ENCODE data around the gene NDOR1.

Gene NDOR1

GRCh38 chr9:137205126-137206069 is at the start of gene NDOR1, which contains the start of gene TMEM203:
NDOR1 (plus strand) TSS chr9:137205700; CDS start chr9:137205778, 78 bp downstream.
TMEM203 (minus strand) TSS chr9:137205648; CDS start chr9:137205414, 234 bp downstream.
- peak within 1 kb of the TSS; percentile 93 for H3K4me3 ChIP-seq (ENCODE audit: low read length)
- peak within 1 kb of the TSS; percentile 95 for H3K4me2 ChIP-seq (ENCODE audit: low read length)
- TF ChIP-seq CTCF (IDR thresholded peaks at IDR 0.05; ENCODE audit: low read depth, low read length) (no peak), EZH2phosphoT487 (IDR thresholded peaks at IDR 0.05; ENCODE audit: low read depth) (no peak)

GRCh38 chr9:137156567-137157375 is 48.7 kb upstream of the NDOR1 start:
- no peak overlapping the region for H3K27ac ChIP-seq (ENCODE audit: low read length)
- no peaks in the 10 kb centered on the region for H4K20me1 ChIP-seq (ENCODE audit: insufficient read depth, low read length)
- TF ChIP-seq CTCF (IDR thresholded peaks at IDR 0.05; ENCODE audit: low read depth, low read length) (no peak), EZH2phosphoT487 (IDR thresholded peaks at IDR 0.05; ENCODE audit: low read depth) (no peak)
- H3K9me3 ChIP-seq (ENCODE audit: insufficient read depth, low read length) = no peaks in the 10 kb centered on the region
- no peak overlapping the region for H3K4me2 ChIP-seq (ENCODE audit: low read length)
- H2AFZ ChIP-seq (ENCODE audit: low read depth, low read length) = no peak overlapping the region
- H3K79me2 ChIP-seq (ENCODE audit: low read length) = no peaks in the 10 kb centered on the region
- peaks cover 24% of the 10 kb centered on the region for H3K4me1 ChIP-seq (ENCODE audit: low read length)
- no peak overlapping the region for H3K9ac ChIP-seq (ENCODE audit: low read length)
- no peaks in the 10 kb centered on the region for H3K36me3 ChIP-seq (replicated peaks; ENCODE audit: low read depth, low read length)
- 0 out of 2 replicates have a peak, but pooled peaks cover 6% of the 10 kb centered on the region for H3K27me3 ChIP-seq (ENCODE audit: low read depth, low read length)
- no peak overlapping the region for H3K4me3 ChIP-seq (ENCODE audit: low read length)

More at GRCh38 chr9:137205126-137206069, at the start of gene NDOR1, which contains the start of gene TMEM203:
- Histone ChIP-seq H3K27me3 (ENCODE audit: low read depth, low read length) (no peaks in the 10 kb centered on the region), H3K79me2 (ENCODE audit: low read length) (peaks cover 60% of the 10 kb centered on the region), H3K4me1 (ENCODE audit: low read length) (peaks cover 29% of the 10 kb centered on the region), H2AFZ (ENCODE audit: low read depth, low read length) (no peak within 1 kb of the TSS), H3K9me3 (ENCODE audit: insufficient read depth, low read length) (no peaks in the 10 kb centered on the region), H4K20me1 (ENCODE audit: insufficient read depth, low read length) (no peaks in the 10 kb centered on the region; the same call in 1 of the 2 replicates), H3K27ac (ENCODE audit: low read length) (peak within 1 kb of the TSS; percentile 50), H3K36me3 (replicated peaks; ENCODE audit: low read depth, low read length) (peaks cover 5% of the 10 kb centered on the region), H3K9ac (ENCODE audit: low read length) (peak within 1 kb of the TSS; percentile 83)

GRCh38 chr9:137157618-137158415 is 47.7 kb upstream of the NDOR1 start:
- H3K36me3 ChIP-seq (replicated peaks; ENCODE audit: low read depth, low read length) = no peaks in the 10 kb centered on the region
- TF ChIP-seq CTCF (IDR thresholded peaks at IDR 0.05; ENCODE audit: low read depth, low read length) = no peak
- TF ChIP-seq EZH2phosphoT487 (IDR thresholded peaks at IDR 0.05; ENCODE audit: low read depth) = no peak
- no peak overlapping the region for H3K4me3 ChIP-seq (ENCODE audit: low read length)
- 0 out of 2 replicates have a peak, but pooled peaks cover 6% of the 10 kb centered on the region for H3K27me3 ChIP-seq (ENCODE audit: low read depth, low read length)
- H3K4me1 ChIP-seq (ENCODE audit: low read length) = peaks cover 19% of the 10 kb centered on the region
- no peak overlapping the region for H3K9ac ChIP-seq (ENCODE audit: low read length)
- no peaks in the 10 kb centered on the region for H4K20me1 ChIP-seq (ENCODE audit: insufficient read depth, low read length)
- H3K9me3 ChIP-seq (ENCODE audit: insufficient read depth, low read length) = no peaks in the 10 kb centered on the region
- no peak overlapping the region for H2AFZ ChIP-seq (ENCODE audit: low read depth, low read length)
- H3K79me2 ChIP-seq (ENCODE audit: low read length) = no peaks in the 10 kb centered on the region
- no peak overlapping the region for H3K4me2 ChIP-seq (ENCODE audit: low read length)
- H3K27ac ChIP-seq (ENCODE audit: low read length) = no peak overlapping the region
